Thoracic aorta (tissue), 2 donors: ENCODE measurements around the gene TEAD1. TPM values are rescaled to one million over a fixed set of nuclear protein-coding genes. Genes with fewer than 3 reads are reported as not detected.
A peak's percentile ranks its signal among the peaks of the same experiment; 100 is the strongest.

Experiments
- ATAC-seq: fragments of 150-250 bp; one replicate; pipeline ENCODE4 v1.8.0; 2017; ENCODE audit warnings: low read depth; ENCODE audit not compliant: insufficient number of reproducible peaks, low FRiP score
- DNase-seq: peaks from one replicate; pipeline ENCODE4 v3.0.0-alpha.2; 2020; ENCODE audit warnings: low spot score
- H3K27ac ChIP-seq, 2 donors: fragments of 200-600 bp; sonication (generic); 1 replicate in 1 of 2; 2 replicates in 1 of 2; pipeline ENCODE4 v1.5.1; 2016; ENCODE audit warnings: mild to moderate bottlenecking in 2 of 2, moderate library complexity in 2 of 2
- H3K27me3 ChIP-seq: fragments of 200-600 bp; sonication (generic); replicated peaks from 2 replicates; pipeline ENCODE4 v1.6.0; 2016; ENCODE audit warnings: mild to moderate bottlenecking; ENCODE audit not compliant: insufficient read depth
- H3K36me3 ChIP-seq: fragments of 200-600 bp; sonication (generic); one replicate; pipeline ENCODE4 v1.5.1; 2016
- H3K4me1 ChIP-seq, 2 donors: fragments of 200-600 bp; sonication (generic); 1 replicate in 1 of 2; 2 replicates in 1 of 2; pipeline versions ENCODE4 v1.5.1 to v1.6.0; 2016; ENCODE audit warnings: low read depth in 2 of 2, mild to moderate bottlenecking in 1 of 2; ENCODE audit not compliant: control insufficient read depth in 1 of 2
- H3K4me3 ChIP-seq: fragments of 200-600 bp; sonication (generic); 2 replicates; pipeline ENCODE4 v1.5.1; 2016; ENCODE audit warnings: mild to moderate bottlenecking
- H3K9me3 ChIP-seq: fragments of 200-600 bp; sonication (generic); 2 replicates; pipeline ENCODE4 v1.5.1; 2016
- total RNA-seq, 2 donors: library from RNA; depleted of rRNA; stranded (reverse); fragments of >200 nt; gene quantifications; one replicate each; pipeline versions ENCODE4 v1.1.0 to v1.2.3, GENCODE V29; 2016
- TF ChIP-seq, protein P1 (sequence below): fragments of 200-600 bp; sonication (generic); IDR thresholded peaks from one replicate; pipeline ENCODE4 v1.5.1; 2019; ENCODE audit warnings: antibody characterized with exemption

Gene TEAD1
- total RNA-seq, 2 donors from 2014 or later: 57.3 to 164 TPM

DNA sequence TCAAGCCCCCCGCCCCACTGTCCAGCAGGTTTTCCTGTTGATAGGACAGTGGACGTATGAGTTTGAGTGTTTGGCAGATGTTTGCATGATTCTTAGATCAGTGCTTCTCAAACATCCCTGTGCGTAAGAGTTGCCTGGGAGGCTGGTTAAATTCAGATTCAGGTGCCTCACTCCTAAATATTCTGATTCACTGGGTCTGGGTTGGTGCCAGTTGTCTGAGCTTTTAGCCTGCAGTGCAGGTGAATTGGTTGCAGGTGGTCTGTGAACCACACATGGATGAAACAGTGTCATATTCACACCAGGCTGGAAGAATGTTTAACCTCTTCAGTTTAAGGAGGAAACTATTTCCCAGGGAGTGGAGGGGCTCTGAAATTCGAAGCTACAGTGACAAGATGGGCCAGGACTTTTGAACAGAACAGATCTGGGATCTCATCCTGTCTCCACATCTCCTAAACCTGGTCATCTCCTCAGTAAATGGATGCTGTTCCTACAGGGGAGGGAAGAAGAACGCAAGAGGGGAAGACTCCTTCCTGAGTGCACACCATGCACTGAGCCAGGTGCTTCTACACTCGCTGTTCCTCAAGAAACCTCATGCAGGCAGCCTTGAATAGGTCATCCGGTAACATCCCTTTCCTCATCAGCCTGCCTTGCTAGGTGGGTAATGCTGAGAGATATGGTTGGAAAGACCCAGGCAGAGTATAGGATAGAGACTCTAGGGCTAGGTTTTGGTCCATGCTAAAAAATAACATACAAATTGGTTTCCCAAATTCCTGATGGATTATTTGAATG, 47.8 kb downstream of the TEAD1 start:
- Histone ChIP-seq H3K4me3 (no peak overlapping the region), H3K9me3 (no peaks in the 10 kb centered on the region), H3K27me3 (no peaks in the 10 kb centered on the region), H3K4me1 (peaks cover 3 to 20% of the 10 kb centered on the region in 2 donors), H3K36me3 (no peaks in the 10 kb centered on the region), H3K27ac (no peak overlapping the region)
- ATAC-seq (no peak), DNase-seq (no peak)
- TF ChIP-seq, protein P1, sequence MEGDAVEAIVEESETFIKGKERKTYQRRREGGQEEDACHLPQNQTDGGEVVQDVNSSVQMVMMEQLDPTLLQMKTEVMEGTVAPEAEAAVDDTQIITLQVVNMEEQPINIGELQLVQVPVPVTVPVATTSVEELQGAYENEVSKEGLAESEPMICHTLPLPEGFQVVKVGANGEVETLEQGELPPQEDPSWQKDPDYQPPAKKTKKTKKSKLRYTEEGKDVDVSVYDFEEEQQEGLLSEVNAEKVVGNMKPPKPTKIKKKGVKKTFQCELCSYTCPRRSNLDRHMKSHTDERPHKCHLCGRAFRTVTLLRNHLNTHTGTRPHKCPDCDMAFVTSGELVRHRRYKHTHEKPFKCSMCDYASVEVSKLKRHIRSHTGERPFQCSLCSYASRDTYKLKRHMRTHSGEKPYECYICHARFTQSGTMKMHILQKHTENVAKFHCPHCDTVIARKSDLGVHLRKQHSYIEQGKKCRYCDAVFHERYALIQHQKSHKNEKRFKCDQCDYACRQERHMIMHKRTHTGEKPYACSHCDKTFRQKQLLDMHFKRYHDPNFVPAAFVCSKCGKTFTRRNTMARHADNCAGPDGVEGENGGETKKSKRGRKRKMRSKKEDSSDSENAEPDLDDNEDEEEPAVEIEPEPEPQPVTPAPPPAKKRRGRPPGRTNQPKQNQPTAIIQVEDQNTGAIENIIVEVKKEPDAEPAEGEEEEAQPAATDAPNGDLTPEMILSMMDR: no peak

- peaks cover 6 to 34% of the 10 kb centered on the region in 2 donors for H3K4me1 ChIP-seq
- H3K27me3 ChIP-seq: no peaks in the 10 kb centered on the region
- ATAC-seq (no peak), DNase-seq (no peak)
- no peak overlapping the region for H3K27ac ChIP-seq
- no peak overlapping the region for H3K4me3 ChIP-seq
- H3K36me3 ChIP-seq: no peaks in the 10 kb centered on the region
- H3K9me3 ChIP-seq: no peaks in the 10 kb centered on the region
- TF ChIP-seq, protein P1: no peak
Measured at GRCh38 chr11:12723421-12724300, 49.4 kb downstream of the TEAD1 start.

DNA sequence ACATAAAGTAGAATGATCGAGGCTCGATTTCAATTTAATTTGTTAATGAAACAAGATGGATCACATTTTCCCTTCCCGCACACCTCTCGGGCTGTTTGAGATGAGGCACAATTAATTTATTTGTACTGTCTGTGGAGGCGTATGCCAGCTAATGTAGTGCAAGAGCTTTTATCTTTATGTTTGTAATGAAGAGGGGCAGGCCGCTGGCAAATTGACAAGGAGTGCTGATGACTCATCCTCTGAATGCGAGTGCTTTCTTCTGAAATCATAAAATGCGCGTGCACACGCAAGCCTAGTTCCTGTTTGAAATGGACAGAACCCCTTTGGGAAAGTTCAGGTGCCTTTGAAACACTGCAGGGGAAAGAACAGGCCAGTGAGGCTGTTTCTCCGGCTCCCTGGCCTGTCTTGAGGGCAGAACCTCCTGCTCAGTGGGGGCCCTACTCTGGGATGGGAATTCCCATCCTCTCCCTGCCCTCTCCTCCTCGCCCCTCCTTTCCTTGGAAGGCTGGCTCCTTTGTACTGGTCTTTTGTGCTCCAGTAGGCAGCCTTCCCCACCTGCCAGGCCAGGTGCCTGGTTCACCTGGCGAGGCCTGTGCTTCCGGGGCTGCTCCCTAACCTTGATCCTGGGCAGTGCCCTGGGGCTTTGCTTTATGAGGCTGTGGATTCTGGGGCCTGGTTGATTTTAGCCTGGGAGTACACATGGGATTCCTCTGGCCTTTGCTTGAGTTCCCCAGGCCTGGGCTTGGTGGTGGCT, 50.3 kb downstream of the TEAD1 start:
- no peaks in the 10 kb centered on the region for H3K36me3 ChIP-seq
- H3K9me3 ChIP-seq: no peaks in the 10 kb centered on the region
- H3K4me1 ChIP-seq: peaks cover 6 to 34% of the 10 kb centered on the region in 2 donors
- ATAC-seq (no peak), DNase-seq (peak; percentile 12)
- no peaks in the 10 kb centered on the region for H3K27me3 ChIP-seq
- TF ChIP-seq, protein P1: no peak
- H3K4me3 ChIP-seq: no peak overlapping the region
- no peak overlapping the region for H3K27ac ChIP-seq

DNA sequence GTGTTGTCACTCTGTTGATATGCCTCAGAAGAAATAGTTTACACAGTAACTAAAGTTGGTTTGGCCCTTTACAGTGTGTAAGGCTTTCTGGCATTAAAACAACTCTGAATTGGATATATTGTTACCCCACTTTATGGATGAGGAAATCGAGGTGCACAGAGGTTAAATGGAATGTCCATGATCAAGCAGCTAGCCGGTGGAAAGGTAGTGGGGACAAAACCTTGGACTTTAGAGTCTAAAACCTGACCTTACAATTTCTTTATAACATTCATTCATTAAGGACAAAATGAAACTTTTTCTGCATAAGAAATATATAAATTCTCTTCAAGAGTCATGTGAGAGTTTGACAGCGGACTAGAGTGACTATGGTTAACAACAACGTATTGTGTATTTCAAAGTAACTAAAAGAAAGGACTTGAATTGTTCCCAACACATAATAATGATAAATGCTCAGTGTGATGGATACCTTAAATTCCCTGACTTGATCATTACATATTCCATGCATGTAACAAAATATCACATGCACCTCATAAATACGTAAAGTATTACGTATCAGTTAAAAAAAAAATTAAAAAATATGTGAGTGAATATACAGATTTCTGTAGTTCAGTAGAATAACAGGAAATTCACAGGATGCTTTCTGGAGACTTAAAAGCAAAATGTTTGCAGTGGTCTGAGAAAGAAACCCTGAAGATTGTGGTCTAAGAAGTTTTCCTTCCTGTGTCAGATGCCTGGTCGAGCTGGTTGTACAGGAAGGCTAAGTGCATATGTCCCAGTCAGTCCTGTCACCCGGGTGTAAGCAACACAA, 51.0 kb downstream of the TEAD1 start:
- peaks cover 6 to 34% of the 10 kb centered on the region in 2 donors for H3K4me1 ChIP-seq
- no peak for ATAC-seq

More for the DNA sequence above, 51.0 kb downstream of the TEAD1 start:
- no peaks in the 10 kb centered on the region for H3K9me3 ChIP-seq
- H3K4me3 ChIP-seq: no peak overlapping the region
- TF ChIP-seq, protein P1: no peak
- no peaks in the 10 kb centered on the region for H3K27me3 ChIP-seq
- no peak for DNase-seq
- H3K27ac ChIP-seq: no peak overlapping the region
- no peaks in the 10 kb centered on the region for H3K36me3 ChIP-seq
